ENCODE results near the gene PF4V1.

GRCh38 chr4:73842696-73843095 lies 10.4 kb upstream of the PF4V1 start:
- no peak for TF ChIP-seq TFE3 (CRISPR knock-in tag; IDR thresholded peaks at IDR 0.05)
- TF ChIP-seq MAFF (IDR thresholded peaks at IDR 0.05; ENCODE audit: low read length), result no peak
- TF ChIP-seq MCM5 (IDR thresholded peaks at IDR 0.05; ENCODE audit: low read depth), result no peak
- TF ChIP-seq MEF2A (IDR thresholded peaks at IDR 0.05; ENCODE audit: control insufficient read depth, low read depth, low read length), result no peak
- no peak for TF ChIP-seq SMC3 (conservative IDR thresholded peaks at IDR 0.05; ENCODE audit: insufficient read depth, low read depth, low read length)
- no peak for TF ChIP-seq ZC3H11A (IDR thresholded peaks at IDR 0.05; ENCODE audit: low read depth, low read length)
- no peak for TF ChIP-seq REST (IDR thresholded peaks at IDR 0.05; ENCODE audit: borderline replicate concordance)
- TF ChIP-seq REST (CRISPR knock-in tag; IDR thresholded peaks at IDR 0.05; ENCODE audit: low read depth), result no peak
- no peak for TF ChIP-seq ZNF124 (CRISPR knock-in tag; IDR thresholded peaks at IDR 0.05)
- TF ChIP-seq CHD7 (IDR thresholded peaks at IDR 0.05; ENCODE audit: low read depth, low read length), result no peak
- TF ChIP-seq HDGF (IDR thresholded peaks at IDR 0.05), result no peak
- no peak for TF ChIP-seq IRF2 (CRISPR knock-in tag; IDR thresholded peaks at IDR 0.05)
- TF ChIP-seq POLR2AphosphoS5 (IDR thresholded peaks at IDR 0.05; ENCODE audit: control insufficient read depth, insufficient read depth, low read depth, low read length), result no peak
